Measurements from ENCODE around the gene PAM. TPM values are rescaled to one million over a fixed set of nuclear protein-coding genes. Genes with fewer than 3 reads are reported as not detected.

Gene PAM
- total and polyA plus RNA-seq, 5 experiments from 2014 or later = 8.0 to 15.9 (median 9.7) TPM

DNA sequence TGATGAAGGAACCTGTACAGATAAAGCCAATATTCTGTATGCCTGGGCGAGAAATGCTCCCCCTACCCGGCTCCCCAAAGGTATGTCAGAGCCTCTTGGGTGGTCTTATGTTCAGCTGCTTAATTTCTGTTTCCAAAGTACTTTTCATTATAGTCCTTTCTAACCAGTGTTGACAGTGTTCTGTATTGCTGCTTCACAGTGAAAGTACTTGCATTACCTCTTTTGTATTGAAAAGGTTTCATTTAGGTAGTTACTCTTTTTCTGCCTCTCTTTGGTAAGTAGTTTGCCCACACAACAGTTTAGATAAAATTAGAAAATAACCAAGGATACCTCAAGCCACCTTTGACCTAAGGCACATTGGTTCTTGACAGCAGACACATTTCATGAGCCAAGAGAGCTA, 169.9 kb downstream of the PAM start:
- no peak overlapping the region for H3K4me3 Mint-ChIP-seq
- H3K27me3 Mint-ChIP-seq = no peaks in the 10 kb centered on the region
- H3K4me1 Mint-ChIP-seq = no peaks in the 10 kb centered on the region
- no peak overlapping the region for H3K27ac Mint-ChIP-seq
- ATAC-seq = no peak
- DNase-seq = no peak
- POLR2A ChIA-PET = no interaction called here
- peaks cover 0 to 5% (median 4%) of the 10 kb centered on the region in 3 donors for H3K36me3 Mint-ChIP-seq
- no peaks in the 10 kb centered on the region for H3K9me3 Mint-ChIP-seq

DNA sequence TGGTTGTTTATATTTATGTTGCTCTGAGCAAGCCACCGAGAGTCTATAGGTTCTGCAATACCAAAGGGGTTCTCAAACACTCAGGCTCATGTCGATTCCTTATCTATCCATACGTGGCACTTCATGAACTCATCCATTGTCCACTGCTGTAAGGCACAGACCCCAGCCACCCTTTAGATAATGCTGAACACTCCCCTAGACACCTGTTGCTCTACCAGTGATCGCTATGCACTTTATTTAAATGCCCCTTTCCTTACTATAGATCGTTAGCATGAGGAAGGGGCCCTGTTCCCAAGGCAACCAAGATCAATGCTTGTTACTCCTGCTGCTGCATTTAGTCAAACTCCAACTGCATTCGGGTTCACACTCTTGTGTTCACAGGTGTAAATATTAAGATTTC, 171.9 kb downstream of the PAM start:
- Mint-ChIP-seq H3K36me3 (peaks cover 0 to 5% (median 2%) of the 10 kb centered on the region in 3 donors), H3K9me3 (no peaks in the 10 kb centered on the region), H3K4me3 (no peak overlapping the region), H3K27me3 (no peaks in the 10 kb centered on the region), H3K4me1 (peaks cover 0 to 1% (median 0%) of the 10 kb centered on the region in 4 donors), H3K27ac (no peak overlapping the region)
- DNase-seq (no peak), ATAC-seq (no peak)
- POLR2A ChIA-PET = no interaction called here

DNA sequence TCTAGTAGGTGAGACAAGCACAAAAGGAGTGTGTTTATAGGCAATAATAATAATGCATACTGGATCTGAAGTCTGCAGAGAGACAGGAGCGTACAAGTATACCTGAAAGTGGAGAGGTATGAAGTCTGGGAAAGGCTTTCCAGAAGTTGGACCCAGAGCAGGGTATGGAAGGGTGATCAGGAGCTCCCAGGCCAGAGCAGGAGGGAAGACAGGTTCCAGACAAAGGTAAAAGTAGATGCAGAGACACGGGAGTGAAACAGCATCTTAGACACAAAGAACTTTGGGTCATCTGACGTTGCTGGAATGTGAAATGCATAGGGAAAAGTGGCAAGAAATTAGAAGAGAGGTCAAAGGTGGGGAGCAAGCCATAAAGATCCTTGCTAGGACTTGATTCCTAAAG, 175.1 kb downstream of the PAM start:
- Mint-ChIP-seq H3K4me3 (no peak overlapping the region), H3K36me3 (peaks cover 0 to 5% (median 0%) of the 10 kb centered on the region in 3 donors), H3K4me1 (peaks cover 0 to 1% (median 0%) of the 10 kb centered on the region in 4 donors), H3K9me3 (no peaks in the 10 kb centered on the region), H3K27me3 (no peaks in the 10 kb centered on the region), H3K27ac (no peak overlapping the region)
- ATAC-seq = no peak
- POLR2A ChIA-PET = no interaction called here
- DNase-seq = no peak

DNA sequence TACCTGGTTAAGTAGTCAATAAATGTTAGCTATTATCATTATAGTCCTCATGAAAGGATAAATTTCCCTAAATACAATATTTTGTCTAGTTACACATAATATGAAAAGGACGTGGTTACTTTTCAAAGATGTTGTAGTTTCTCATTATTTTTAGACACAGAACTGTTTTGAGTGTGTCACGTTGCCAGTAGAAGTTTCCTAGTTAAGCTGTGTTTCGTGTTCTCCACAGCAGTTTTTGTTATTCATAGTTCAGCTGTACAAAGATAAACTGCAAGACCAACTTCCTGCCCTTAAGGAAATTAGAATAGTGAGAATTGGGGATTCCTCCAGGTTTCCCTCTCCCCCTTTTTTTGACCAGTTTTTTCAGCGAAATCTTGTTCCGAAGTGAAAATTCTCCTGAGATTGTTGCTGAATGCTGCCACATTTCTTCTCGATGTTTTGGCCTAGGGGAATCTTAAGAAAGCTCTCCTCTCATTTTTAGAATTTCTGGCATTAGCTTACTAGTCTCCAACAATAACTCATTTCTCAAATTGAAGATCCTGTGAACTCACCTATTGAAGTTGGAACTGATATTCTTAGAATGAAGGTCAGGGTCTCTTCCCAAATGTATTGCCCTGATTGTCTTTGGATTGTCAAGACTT, 176.1 kb downstream of the PAM start:
- Mint-ChIP-seq H3K4me1 (peaks cover 0 to 1% (median 0%) of the 10 kb centered on the region in 4 donors), H3K27me3 (no peaks in the 10 kb centered on the region), H3K27ac (peak overlapping the region in 1 of 10 donors; percentile 12), H3K36me3 (peaks cover 0 to 5% (median 0%) of the 10 kb centered on the region in 3 donors), H3K4me3 (no peak overlapping the region), H3K9me3 (no peaks in the 10 kb centered on the region)
- DNase-seq (no peak), ATAC-seq (no peak)
- POLR2A ChIA-PET = no interaction called here

DNA sequence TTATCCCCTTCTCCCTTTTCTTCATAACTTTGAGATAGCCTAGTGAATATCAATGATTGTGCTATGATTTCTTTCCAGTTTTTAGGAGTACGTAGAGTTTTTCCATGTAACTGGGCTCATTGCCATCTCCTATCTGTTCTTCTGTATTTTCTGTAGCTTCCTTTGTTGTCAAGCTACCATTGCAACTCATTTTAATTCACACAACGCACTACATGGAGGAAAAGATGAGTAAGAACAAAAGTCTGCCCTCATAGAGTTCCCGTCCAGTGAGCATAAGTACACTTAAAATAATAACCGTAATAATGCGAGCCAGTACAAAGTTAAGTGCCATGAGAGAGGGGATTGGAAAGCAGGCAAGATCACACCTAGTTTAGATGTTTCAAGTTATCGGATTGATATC, 177.7 kb downstream of the PAM start:
- no peaks in the 10 kb centered on the region for H3K36me3 Mint-ChIP-seq
- ATAC-seq (no peak), DNase-seq (no peak)
- H3K9me3 Mint-ChIP-seq = no peaks in the 10 kb centered on the region
- POLR2A ChIA-PET = no interaction called here
- H3K27me3 Mint-ChIP-seq = no peaks in the 10 kb centered on the region
- no peak overlapping the region for H3K4me3 Mint-ChIP-seq
- peaks cover 0 to 1% (median 0%) of the 10 kb centered on the region in 4 donors for H3K4me1 Mint-ChIP-seq
- H3K27ac Mint-ChIP-seq = no peak overlapping the region

DNA sequence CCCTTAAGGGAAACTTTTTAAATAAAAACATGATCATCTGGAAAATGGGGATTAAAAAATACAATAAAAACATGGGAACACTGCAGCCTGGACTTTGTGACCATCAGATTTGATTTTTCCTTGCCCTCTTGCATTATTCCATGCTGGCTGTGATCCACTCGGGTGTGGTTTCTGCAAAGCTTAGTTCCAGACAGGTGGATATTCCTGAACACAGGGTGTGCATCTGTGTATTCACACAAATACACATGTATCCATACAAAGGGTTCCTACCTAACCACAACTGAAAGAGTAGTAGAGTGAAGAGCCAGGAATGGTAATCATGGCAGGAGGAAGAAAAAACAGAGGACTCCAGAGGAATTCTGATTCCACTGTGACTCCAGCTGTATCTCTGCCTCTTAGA, 178.2 kb downstream of the PAM start:
- POLR2A ChIA-PET = no interaction called here
- no peaks in the 10 kb centered on the region for H3K36me3 Mint-ChIP-seq
- H3K4me1 Mint-ChIP-seq = peaks cover 0 to 1% (median 0%) of the 10 kb centered on the region in 4 donors
- H3K9me3 Mint-ChIP-seq = no peaks in the 10 kb centered on the region
- H3K27me3 Mint-ChIP-seq = no peaks in the 10 kb centered on the region
- H3K27ac Mint-ChIP-seq = no peak overlapping the region
- no peak for DNase-seq
- ATAC-seq = no peak
- H3K4me3 Mint-ChIP-seq = no peak overlapping the region

DNA sequence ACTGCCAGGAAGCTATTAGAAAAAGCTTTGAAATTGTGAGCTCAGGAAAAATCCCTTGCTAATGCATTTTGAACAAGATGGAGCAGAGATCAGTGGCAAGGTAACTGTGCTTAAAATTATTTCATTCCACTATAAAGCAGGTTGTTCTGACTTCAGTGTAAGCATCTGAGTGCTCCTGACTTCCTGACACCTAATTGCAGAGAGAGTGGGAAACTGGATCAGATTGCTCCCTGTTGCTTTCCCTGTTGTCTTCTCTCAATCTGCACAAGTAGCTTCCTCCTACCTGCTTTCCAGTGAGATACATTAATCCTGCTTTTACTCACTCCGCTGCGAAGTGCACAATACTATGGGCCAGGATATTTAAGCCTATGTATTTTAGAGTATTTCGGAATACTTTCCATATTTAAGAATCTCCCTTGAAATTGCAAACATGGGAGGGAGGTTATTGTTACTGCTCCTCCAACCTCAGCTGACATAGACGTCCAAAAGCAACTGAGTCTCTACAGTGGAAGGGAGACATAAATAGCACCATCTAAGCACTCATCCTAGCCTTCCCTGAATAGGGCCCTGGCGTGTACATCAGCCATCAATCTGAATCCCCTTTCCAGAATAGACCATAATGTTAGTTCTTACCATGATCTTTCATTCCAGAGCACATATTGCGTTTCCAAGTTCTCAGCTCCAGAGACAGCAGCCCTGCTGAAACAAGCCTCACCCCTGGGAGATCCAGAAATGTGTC, 178.8 kb downstream of the PAM start:
- Mint-ChIP-seq H3K4me1 (peaks cover 0 to 2% (median under 1%) of the 10 kb centered on the region in 4 donors), H3K4me3 (no peak overlapping the region), H3K9me3 (no peaks in the 10 kb centered on the region), H3K27me3 (no peaks in the 10 kb centered on the region), H3K36me3 (peaks cover 0 to 2% (median 0%) of the 10 kb centered on the region in 3 donors), H3K27ac (no peak overlapping the region)
- POLR2A ChIA-PET = no interaction called here
- DNase-seq = no peak
- ATAC-seq = no peak

DNA sequence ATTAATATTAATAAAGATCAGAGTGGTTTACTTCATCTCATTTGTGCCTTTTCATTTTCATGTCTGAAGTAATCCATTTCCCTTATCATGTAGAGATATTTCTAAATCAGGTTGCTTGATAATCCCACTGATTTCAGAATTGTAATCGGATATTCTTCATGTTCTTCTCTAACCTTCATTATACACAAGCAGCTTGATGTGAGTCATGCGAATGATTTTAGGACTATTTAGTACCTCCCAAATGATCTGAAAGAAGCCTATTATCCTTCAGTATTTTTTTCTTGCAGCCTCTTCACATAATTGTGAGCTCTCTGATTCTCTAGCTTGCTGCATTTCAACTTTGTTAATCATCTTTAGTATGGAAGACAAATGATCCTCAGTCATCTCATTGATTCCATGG, 182.8 kb downstream of the PAM start:
- Mint-ChIP-seq H3K4me3 (no peak overlapping the region), H3K4me1 (peaks cover 0 to 2% (median 0%) of the 10 kb centered on the region in 4 donors), H3K36me3 (peaks cover 0 to 2% (median 0%) of the 10 kb centered on the region in 3 donors), H3K27ac (peak overlapping the region in 1 of 10 donors; percentile 39), H3K27me3 (no peaks in the 10 kb centered on the region), H3K9me3 (no peaks in the 10 kb centered on the region)
- ATAC-seq (no peak), DNase-seq (no peak)
- POLR2A ChIA-PET = no interaction called here

DNA sequence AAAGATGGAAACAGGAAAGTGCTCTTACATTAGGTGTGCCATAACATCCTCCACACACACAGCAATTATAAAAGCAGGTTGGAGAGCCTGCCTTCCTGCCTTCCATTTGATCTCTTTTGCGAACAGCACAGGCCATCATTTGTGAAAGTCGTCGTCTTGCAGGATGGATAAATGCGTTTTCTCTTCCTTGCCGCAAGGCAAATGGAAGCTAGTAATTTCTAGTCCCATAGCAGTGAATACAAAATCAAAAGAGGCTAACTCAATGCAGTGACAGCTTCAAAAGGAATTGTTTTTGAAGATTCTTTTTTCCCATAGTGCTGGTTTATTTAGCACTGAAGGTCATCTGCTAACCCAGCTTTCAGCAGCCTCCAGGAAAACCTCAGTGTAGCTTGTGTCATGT, 186.0 kb downstream of the PAM start:
- Mint-ChIP-seq H3K9me3 (no peaks in the 10 kb centered on the region), H3K27me3 (no peaks in the 10 kb centered on the region), H3K4me3 (no peak overlapping the region), H3K4me1 (peaks cover 0 to 2% (median 0%) of the 10 kb centered on the region in 4 donors), H3K36me3 (peaks cover 0 to 4% (median 0%) of the 10 kb centered on the region in 3 donors), H3K27ac (no peak overlapping the region)
- POLR2A ChIA-PET = no interaction called here
- no peak for DNase-seq
- no peak for ATAC-seq

DNA sequence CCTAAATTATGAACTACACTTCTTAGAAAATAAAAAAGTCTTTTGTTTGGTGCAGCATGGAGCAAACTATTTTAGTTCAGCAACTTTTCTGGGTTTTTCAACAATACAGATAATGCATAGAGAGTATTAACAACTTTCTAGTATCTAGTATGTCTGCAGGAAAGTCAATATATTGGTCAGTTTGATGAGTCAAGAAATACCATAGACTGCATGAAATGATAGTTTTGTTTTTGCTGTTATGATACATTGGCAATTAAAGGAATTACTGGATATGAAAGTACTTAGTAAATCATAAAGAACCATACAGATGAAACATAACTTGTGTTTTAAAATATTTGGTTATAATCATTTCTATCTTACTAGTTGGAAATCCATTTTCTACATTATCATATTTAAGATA, 191.3 kb downstream of the PAM start:
- ATAC-seq = no peak
- no peaks in the 10 kb centered on the region for H3K4me1 Mint-ChIP-seq
- POLR2A ChIA-PET = no interaction called here
- H3K27ac Mint-ChIP-seq = no peak overlapping the region
- no peaks in the 10 kb centered on the region for H3K27me3 Mint-ChIP-seq
- peaks cover 0 to 16% (median 11%) of the 10 kb centered on the region in 3 donors for H3K36me3 Mint-ChIP-seq
- no peaks in the 10 kb centered on the region for H3K9me3 Mint-ChIP-seq
- no peak for DNase-seq
- H3K4me3 Mint-ChIP-seq = no peak overlapping the region

DNA sequence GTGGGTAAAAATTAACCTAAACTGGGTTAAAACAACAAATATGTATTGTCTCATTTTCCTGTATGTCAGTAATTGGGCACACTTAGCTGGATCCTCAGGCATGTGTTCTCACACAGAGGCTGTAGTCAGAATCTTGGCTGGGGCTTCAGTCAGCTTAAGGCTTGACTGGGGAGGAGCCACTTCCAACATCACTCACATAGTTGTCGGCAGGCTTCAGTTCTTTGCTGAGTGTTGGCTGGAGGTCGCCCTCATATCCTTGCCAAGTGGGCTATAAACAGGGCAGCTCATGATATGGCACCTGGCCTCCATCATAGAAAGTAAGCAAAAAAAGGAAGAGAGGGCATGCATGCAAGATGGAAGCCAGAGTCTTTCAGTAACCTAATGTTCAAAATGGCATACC, 191.9 kb downstream of the PAM start:
- no peak overlapping the region for H3K27ac Mint-ChIP-seq
- POLR2A ChIA-PET = no interaction called here
- H3K4me3 Mint-ChIP-seq = no peak overlapping the region

DNA sequence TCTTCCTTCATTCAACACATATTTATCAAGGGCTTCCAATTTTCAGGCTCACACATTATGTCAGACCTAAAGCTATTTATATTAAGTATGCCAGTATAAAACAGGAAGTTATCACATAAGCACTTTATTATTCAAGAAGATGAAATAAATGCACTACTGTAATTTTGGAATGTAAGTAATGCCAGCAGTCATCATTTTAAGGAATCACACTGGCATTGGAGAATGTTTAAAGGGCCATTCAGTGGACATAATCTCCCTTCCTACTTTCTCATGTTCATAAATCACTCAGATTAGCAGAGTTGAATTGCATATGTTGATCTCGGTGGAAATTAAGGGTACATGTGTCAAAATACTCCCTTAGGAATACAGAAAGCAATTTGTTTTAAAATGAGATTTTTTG, 200.4 kb downstream of the PAM start:
- ATAC-seq = no peak
- POLR2A ChIA-PET = no interaction called here
- peaks cover 0 to 19% (median 13%) of the 10 kb centered on the region in 3 donors for H3K36me3 Mint-ChIP-seq
- H3K4me3 Mint-ChIP-seq = no peak overlapping the region
- H3K27me3 Mint-ChIP-seq = no peaks in the 10 kb centered on the region
- DNase-seq = no peak
- H3K9me3 Mint-ChIP-seq = no peaks in the 10 kb centered on the region
- H3K27ac Mint-ChIP-seq = no peak overlapping the region
- H3K4me1 Mint-ChIP-seq = no peaks in the 10 kb centered on the region

More for the DNA sequence above, 191.9 kb downstream of the PAM start:
- peaks cover 0 to 18% (median 14%) of the 10 kb centered on the region in 3 donors for H3K36me3 Mint-ChIP-seq
- H3K4me1 Mint-ChIP-seq = no peaks in the 10 kb centered on the region
- H3K9me3 Mint-ChIP-seq = no peaks in the 10 kb centered on the region
- ATAC-seq (no peak), DNase-seq (no peak)
- no peaks in the 10 kb centered on the region for H3K27me3 Mint-ChIP-seq

DNA sequence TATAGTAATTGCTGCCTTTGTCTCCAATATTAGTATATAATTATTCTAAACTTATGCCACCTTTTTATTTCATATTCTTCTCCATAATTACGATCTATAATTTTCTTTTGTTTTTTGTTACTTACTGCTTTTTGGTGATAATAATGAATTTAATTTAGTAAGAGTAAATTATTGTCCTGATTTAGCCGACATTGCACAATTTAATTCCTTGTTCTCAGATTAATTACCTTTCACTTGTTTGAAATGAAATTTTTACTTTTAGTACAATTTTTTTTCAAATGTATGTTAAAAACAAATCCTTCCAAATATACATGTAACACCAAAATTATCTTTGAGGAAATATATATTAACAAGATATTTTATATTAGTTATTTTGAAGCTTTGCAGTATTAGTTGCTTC, 201.5 kb downstream of the PAM start:
- no peaks in the 10 kb centered on the region for H3K9me3 Mint-ChIP-seq
- POLR2A ChIA-PET = no interaction called here
- no peak overlapping the region for H3K27ac Mint-ChIP-seq
- H3K27me3 Mint-ChIP-seq = no peaks in the 10 kb centered on the region
- H3K36me3 Mint-ChIP-seq = peaks cover 0 to 12% (median 10%) of the 10 kb centered on the region in 3 donors
- no peaks in the 10 kb centered on the region for H3K4me1 Mint-ChIP-seq
- no peak overlapping the region for H3K4me3 Mint-ChIP-seq
- ATAC-seq (no peak), DNase-seq (no peak)

DNA sequence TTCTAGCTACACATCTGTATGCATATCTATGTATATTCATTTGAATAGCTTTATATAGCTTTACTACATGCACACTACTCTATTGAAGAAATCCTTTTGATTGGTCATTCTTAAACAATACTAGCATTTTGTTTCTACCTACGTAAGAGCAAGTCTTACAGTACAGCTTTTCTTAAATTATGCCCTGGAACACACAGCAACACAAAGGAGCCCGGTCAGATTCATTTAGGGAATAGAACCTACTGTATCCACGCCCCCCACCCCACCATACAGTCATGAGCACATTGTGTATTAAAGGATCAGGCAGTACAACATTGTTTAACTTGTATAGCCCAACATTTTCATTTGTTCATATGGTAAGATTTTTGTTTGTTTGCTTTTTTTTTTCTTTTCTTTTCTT, 202.0 kb downstream of the PAM start:
- Mint-ChIP-seq H3K9me3 (no peaks in the 10 kb centered on the region), H3K36me3 (peaks cover 0 to 8% (median 6%) of the 10 kb centered on the region in 3 donors), H3K27me3 (no peaks in the 10 kb centered on the region), H3K4me1 (no peaks in the 10 kb centered on the region), H3K27ac (no peak overlapping the region), H3K4me3 (no peak overlapping the region)
- POLR2A ChIA-PET = no interaction called here
- no peak for DNase-seq
- ATAC-seq = no peak
